Activated T-helper 2 cell treated with anti-CD3 and anti-CD28 coated beads, Interferon-gamma antibody, Interleukin-2, Interleukin-4, amounts not matched to agents 10 μg/mL and 5 μg/mL and 100 μg/mL, durations not matched to agents 14 hours and 24 hours and 36 hours (primary cell): ENCODE data around the gene ITGB3BP. TPM values are rescaled to one million over a fixed set of nuclear protein-coding genes. Genes with fewer than 3 reads are reported as not detected.

Source experiments
- DNase-seq: peaks from one replicate; pipeline ENCODE4 v3.0.0; 2021; ENCODE audit warnings: low spot score
- H3K27ac Mint-ChIP-seq: one replicate; pipeline ENCODE4 v1.8.0; 2021; ENCODE audit warnings: mixed read lengths
- H3K27me3 Mint-ChIP-seq: one replicate; pipeline ENCODE4 v1.8.0; 2021; ENCODE audit warnings: low read depth, mixed read lengths
- H3K36me3 Mint-ChIP-seq: one replicate; pipeline ENCODE4 v1.8.0; 2021; ENCODE audit warnings: low read depth, mixed read lengths
- H3K4me1 Mint-ChIP-seq: one replicate; pipeline ENCODE4 v1.8.0; 2021; ENCODE audit warnings: low read depth, mixed read lengths
- H3K4me3 Mint-ChIP-seq: one replicate; pipeline ENCODE4 v1.8.0; 2021; ENCODE audit warnings: low read depth, mild to moderate bottlenecking, moderate library complexity, mixed read lengths
- H3K9me3 Mint-ChIP-seq: one replicate; pipeline ENCODE4 v1.8.0; 2021; ENCODE audit warnings: mixed read lengths
- intact Hi-C: fragments of 100-400 bp; cut with micrococcal nuclease; formaldehyde crosslinking; loops from one replicate; pipeline ENCODE4 v1.15.1; 2023
- total RNA-seq: library from RNA; stranded (reverse); gene quantifications from 2 replicates; pipeline ENCODE4 v1.2.3, GENCODE V29; 2022

The ITGB3BP gene
- total RNA-seq, 1 donor from 2014 or later = 49.3 TPM

GRCh38 chr1:63405021-63405420 is 118.0 kb downstream of the ITGB3BP start:
- Mint-ChIP-seq H3K27me3 (no peaks in the 10 kb centered on the region), H3K36me3 (peaks cover 50% of the 10 kb centered on the region), H3K4me3 (no peak overlapping the region), H3K4me1 (peaks cover 3% of the 10 kb centered on the region), H3K27ac (no peak overlapping the region), H3K9me3 (no peaks in the 10 kb centered on the region)
- no peak for DNase-seq
- intact Hi-C loops = no loop called here

GRCh38 chr1:63403386-63403785 is 119.6 kb downstream of the ITGB3BP start:
- Mint-ChIP-seq H3K27ac (no peak overlapping the region), H3K36me3 (peaks cover 49% of the 10 kb centered on the region), H3K4me1 (peaks cover 3% of the 10 kb centered on the region), H3K9me3 (no peaks in the 10 kb centered on the region), H3K4me3 (no peak overlapping the region), H3K27me3 (no peaks in the 10 kb centered on the region)
- intact Hi-C loops = no loop called here
- DNase-seq = no peak

- Mint-ChIP-seq H3K9me3 (no peaks in the 10 kb centered on the region), H3K27ac (no peak overlapping the region), H3K4me3 (no peak overlapping the region), H3K27me3 (no peaks in the 10 kb centered on the region), H3K4me1 (peaks cover 3% of the 10 kb centered on the region), H3K36me3 (peaks cover 42% of the 10 kb centered on the region)
- no peak for DNase-seq
- intact Hi-C loops = no loop called here
Observed at GRCh38 chr1:63401945-63402344, 121.1 kb downstream of the ITGB3BP start.

Other genes starting within 250 kb of the ITGB3BP start
- not detected in 2 replicates for gene FOXD3, start 200.7 kb downstream of the ITGB3BP start, total RNA-seq
- 25.3 and 25.5 TPM in 2 replicates for gene ALG6, start 155.6 kb downstream of the ITGB3BP start, total RNA-seq
- gene EFCAB7, start 300 bp upstream of the ITGB3BP start, total RNA-seq = 6.5 and 6.6 TPM in 2 replicates
- gene PGM1, start 70.2 kb upstream of the ITGB3BP start, total RNA-seq = 61.8 and 62.0 TPM in 2 replicates